Superior temporal gyrus (tissue), 1 donor: ENCODE results near the gene PLEKHG4B.

Source experiments
- DNase-seq: peaks from one replicate; pipeline ENCODE4 v3.0.0-alpha.2; 2016; ENCODE audit errors: extremely low spot score

Gene PLEKHG4B

DNA sequence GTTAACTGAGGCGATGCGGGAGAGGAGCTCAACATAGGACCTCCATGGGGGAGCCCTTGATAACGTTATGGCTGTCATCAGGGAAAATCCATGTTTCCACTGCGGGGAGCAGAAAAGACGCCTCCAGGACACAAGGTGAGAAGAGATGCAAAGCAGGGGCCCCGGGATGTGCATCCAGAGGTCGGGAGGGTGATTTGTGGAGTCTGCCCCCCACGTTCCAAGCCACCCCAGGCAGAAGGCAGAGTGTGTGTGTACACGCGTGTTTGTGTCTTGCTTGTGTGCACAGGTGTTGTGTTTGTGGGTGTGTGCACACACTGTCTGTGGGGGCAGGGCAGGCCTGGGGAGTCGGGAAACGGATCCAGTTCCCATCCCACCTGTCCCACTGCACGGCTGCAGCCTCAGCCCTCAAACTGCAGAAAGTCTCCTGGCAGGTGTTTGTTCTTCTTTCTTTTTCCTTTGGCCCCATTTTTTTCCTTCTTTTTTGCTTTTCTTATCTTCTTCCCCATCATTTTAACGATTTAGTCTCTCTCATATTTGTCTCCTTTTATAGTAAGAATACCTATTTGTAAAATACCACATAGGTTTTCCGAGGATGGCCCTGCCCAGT, 17.4 kb upstream of the PLEKHG4B start:
- DNase-seq, result no peak

DNA sequence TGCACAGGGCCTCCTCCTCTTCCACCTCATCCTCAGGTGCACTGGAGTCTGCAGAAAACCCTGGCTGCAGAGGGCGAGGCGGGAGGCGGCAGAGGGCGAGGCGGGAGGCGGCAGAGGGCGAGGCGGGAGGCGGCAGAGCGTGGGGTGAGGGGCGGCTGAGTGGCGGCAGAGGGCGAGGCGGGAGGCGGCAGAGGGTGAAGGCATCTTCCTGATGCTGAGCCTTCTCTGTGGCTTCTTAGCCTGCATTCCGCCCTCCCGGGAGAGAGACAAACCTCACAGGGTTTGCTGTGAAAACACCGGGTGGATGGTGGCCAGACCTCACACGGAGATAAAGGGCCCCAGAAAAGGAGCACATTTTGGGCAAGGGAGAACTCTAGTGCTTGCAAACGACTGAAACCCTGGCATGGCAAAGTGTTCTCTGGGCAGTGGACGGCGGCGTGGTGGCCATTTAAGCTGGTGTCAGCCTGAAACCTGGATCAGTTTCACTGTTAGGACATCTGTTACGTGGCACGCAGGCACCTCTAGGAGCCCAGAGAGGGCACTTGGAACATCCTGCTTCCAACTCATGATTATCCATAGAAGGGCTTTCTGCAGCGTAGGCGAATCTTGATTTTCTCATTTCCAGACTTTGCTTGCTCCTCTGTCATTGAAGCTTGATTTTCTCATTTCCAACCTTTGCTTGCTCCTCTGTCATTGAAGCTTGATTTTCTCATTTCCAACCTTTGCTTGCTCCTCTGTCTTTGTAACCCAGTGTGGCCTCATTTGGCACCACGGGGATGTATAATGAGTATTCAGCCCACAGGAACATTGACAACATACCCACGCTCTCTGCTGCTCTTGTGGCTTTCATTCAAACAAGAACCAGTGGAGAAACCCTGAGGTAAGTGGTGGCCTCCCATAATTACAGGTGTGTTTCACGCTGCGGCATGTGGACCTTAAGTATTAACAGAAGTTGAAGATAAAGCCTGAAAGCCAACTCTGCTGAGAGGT, 16.3 kb upstream of the PLEKHG4B start:
- DNase-seq, result no peak

- no peak for DNase-seq
Measured at GRCh38 chr5:76358-77169, 15.4 kb upstream of the PLEKHG4B start.

DNA sequence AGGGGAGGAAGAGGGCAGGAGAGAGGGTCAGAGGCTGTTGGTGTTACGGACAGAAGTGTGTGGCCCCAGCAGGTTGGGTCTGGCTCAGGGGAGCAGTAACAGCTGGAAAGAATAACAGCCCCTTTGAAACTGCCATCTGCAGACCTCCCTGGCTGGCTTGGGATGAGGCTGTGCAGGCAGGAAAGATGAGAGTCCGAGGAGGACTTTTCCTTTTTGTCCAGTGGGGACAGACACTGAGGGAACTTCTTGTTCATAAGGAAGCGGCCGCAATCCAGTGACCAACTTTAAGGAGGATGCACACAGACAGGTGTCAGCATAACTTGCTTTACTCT, 14.8 kb upstream of the PLEKHG4B start:
- no peak for DNase-seq

GRCh38 chr5:77546-77945, 14.4 kb upstream of the PLEKHG4B start:
- no peak for DNase-seq

DNA sequence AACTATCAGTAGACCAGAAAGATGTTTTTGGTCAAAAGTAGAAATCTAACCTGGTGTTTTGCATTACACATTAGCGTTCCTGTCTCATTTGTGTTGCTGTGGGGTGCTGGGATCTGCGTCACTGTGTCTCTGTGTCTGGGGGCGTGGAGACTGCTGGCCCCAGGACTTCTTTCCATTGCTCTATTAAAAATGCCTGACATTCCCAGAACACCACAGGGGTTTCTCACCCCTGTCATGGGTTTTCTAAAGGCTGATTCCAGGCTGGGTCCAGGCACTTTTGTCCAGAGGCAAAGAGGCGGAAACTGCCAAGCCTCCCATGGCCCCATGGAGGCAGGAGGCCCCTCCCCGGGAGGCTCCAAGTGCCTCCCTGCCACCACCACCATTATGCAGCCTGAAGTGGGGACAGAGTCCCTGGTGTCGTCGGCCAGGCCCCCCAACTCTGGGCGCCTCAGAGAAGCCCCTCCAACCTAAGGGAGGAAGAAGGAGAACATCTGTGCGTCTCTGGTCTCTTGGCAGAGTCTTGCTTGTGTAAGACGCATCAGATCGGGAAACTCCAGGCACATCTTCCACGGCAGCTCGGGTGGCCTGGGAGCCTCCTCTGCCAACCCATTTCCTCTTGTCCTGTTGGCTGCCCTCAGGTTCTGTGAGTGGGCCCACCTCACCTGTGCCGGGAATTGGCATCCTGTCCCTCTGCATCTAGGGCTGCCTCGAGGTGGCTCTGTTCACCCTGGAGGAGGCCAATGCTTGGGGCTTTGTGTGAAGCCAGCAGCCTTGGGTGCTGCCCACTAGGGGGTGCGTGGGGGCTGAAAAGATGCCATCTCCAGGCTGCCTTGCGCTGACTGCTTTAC, 13.8 kb upstream of the PLEKHG4B start:
- no peak for DNase-seq

DNA sequence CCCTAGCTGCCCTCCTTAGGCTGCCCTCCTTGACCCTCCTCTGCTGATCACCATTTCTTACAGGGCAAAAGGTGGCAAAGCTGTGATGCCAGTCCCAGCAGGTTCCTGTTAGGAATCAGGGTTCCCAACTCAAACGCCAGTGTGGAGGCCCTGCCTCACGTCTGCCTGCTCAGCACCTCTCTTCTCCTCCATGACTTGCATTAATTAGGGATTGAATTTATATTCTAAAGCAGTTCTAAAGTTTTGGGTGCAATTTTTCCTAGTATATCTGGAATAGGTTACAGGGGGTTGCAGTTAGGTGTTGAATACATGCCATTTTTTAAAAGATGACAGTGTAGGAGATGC, 13.2 kb upstream of the PLEKHG4B start:
- DNase-seq, result no peak

GRCh38 chr5:79263-79662, 12.7 kb upstream of the PLEKHG4B start:
- DNase-seq, result no peak

- no peak for DNase-seq
Measured at GRCh38 chr5:79821-80220, 12.1 kb upstream of the PLEKHG4B start.

- DNase-seq, result no peak
Measured at GRCh38 chr5:81391-82021, 10.5 kb upstream of the PLEKHG4B start.

DNA sequence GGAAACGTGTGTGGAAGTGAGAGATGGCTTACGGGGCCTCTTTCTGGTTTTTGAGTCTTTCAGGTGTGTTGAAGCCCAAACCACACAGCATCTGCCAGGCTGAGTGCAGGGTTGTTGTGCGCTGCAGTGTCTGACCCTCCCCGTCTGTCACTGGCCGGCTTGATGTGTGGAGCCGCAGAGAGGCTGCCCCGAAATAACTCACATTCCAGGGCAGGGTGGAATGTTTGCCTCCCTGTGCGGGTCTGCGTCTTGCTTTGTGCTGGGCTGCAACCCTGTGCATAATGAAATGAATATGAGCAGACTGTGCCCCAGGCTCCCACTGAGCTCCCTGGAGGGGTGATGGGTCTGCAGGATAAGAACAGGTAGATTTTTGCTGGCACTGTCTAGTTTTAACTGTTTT, 9.9 kb upstream of the PLEKHG4B start:
- no peak for DNase-seq

DNA sequence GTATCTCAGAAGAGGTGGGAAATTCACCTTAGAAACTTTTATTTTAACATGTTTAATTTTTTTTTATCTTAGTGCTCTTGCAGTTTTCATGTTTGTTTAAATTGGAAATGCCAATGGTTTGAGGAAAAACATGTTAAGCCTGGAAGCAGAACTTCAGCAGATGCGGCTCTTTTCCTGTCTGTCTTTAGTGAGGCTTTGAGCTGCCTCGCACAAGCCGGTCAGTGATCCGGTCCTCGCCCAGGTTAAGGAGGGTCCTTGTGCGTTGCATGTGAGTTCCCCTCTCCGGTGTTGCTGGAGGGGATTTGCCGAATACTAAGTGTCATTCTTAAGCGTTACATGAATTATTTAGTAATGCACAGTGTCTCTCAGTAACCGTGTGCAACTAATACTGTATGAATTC, 9.4 kb upstream of the PLEKHG4B start:
- DNase-seq, result no peak

DNA sequence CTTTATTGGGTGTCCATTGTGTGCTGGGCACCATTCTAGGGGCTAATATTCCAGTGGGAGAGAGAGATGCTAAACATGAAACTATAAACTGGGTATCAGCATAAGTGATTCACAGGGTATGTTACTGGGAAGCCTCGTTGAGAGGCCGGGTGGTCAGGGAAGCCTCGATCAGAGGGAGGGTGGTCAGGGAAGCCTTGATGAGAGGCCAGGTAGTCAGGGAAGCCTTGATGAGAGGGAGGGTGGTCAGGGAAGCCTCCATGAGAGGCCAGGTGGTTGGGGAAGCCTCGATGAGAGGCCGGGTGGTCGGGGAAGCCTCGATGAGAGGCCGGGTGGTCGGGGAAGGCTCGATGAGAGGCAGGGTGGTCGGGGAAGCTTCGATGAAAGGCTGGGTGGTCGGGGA, 8.9 kb upstream of the PLEKHG4B start:
- DNase-seq, result no peak

GRCh38 chr5:85334-85995, 6.5 kb upstream of the PLEKHG4B start:
- no peak for DNase-seq

GRCh38 chr5:89337-90286, 2.4 kb upstream of the PLEKHG4B start:
- no peak for DNase-seq

DNA sequence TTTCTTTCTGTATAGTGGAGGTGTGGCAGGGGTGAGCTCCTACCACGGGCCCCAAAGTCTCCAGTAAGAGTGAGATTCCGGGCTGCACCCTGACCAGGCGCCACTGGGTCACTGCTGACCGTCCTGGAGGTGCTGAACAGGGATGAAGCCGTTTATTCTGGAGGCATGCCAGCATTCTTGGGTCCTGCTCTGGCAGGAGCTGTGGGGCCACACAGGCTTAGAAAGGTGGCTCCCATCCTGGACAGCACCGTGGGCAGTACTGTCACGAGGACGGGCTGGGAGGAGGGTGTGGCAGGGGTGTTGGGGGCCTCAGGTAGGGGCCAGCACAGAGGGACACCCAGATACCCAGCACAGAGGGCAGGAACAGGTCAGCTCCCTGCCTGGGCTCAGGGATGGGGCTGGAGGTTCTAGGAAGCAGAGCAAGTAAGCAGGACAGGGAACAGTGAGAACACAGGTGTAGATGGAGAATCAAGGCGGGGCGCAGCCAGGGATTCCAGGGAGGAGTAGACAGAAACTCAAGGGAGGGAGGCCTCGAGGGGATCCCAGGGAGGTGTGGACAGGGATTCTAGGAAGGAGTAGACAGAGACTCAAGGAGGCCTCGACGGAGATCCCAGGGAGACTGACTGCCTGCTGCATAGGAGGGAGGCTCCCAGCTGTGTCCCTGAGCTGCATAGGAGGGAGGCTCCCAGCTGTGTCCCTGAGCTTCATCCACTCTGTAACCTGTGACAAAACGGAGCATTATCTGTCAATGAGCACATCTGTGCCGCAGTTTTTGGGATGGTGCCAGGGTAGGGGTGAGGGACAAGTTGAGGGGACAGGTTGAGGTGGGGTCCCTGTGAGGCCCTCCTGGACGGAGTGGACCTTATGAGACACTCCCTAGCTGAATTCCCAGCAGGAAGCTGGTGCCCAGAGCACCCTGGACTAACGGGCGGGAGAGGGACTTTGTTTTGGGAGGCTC, 1.1 kb upstream of the PLEKHG4B start:
- no peak for DNase-seq

DNA sequence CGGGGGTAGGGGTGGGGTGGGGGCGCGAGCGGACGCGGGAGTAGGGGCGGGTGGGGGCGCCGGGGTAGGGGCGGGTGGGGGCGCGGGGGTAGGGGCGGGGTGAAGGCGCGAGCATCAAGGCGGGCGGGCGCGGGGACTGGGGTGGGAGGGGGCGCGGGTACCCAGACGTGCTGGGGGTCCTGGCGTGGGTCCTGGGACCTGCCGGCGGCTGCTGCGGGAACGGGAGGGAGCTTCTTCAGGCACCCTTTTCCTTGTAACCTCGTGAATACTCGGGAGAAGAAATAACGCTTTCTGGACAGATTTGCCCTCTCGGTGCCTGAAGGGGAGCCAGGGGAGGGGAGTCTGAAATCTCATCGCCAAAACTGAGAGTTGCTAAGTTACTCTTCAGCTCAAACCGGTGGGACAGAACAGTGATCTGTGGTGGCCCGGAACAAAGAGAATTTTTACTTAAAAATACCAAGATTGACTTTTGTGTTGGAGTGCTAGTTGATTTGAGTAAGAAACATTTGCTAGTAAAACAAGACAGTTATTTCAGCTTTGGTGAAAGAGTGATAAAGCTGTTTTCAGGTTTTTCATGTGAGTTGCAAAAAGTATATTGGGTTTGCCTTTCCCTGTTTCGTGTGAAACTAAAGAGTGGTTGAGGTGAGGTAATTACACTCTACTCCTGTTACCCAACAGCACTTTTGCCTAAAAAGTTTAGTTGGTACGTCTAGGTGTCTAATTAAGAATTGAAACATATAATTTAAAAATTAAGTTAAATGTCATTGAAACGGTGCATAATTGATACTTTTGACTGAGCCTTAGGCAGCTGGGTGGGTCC, 643 bp downstream of the PLEKHG4B start:
- no peak for DNase-seq
